OCI-LY1 (cell line): ENCODE data around the gene CPD.

Source experiments
- H2AFZ ChIP-seq: fragments of 200-600 bp; sonication (generic), shearing (Covaris generic); 2 replicates; pipeline ENCODE4 v1.6.0; 2014; ENCODE audit warnings: antibody characterized with exemption, mild to moderate bottlenecking, low read length
- H3F3A ChIP-seq: fragments of 200-600 bp; sonication (generic), shearing (Covaris generic); 2 replicates; pipeline ENCODE4 v1.6.0; 2014; ENCODE audit warnings: mild to moderate bottlenecking, antibody characterized with exemption, low read length, moderate library complexity; ENCODE audit not compliant: insufficient read depth
- H3K27ac ChIP-seq: fragments of 200-600 bp; sonication (generic); 2 replicates; pipeline ENCODE4 v1.5.1; 2014; ENCODE audit warnings: low read length, mixed run types, mild to moderate bottlenecking, low read depth; ENCODE audit not compliant: poor library complexity, severe bottlenecking
- H3K27me3 ChIP-seq: fragments of 200-600 bp; sonication (generic); 2 replicates; pipeline ENCODE4 v1.6.0; 2014; ENCODE audit warnings: antibody characterized with exemption, mild to moderate bottlenecking, low read length, moderate library complexity; ENCODE audit not compliant: insufficient read depth
- H3K36me3 ChIP-seq: fragments of 200-600 bp; sonication (generic); 2 replicates; pipeline ENCODE4 v1.6.1; 2014; ENCODE audit warnings: mild to moderate bottlenecking, antibody characterized with exemption, low read length, moderate library complexity, mixed read lengths; ENCODE audit not compliant: insufficient read depth
- H3K4me1 ChIP-seq: fragments of 200-600 bp; sonication (generic); 2 replicates; pipeline ENCODE4 v1.5.1; 2014; ENCODE audit warnings: mild to moderate bottlenecking, low read length, moderate library complexity; ENCODE audit not compliant: insufficient read depth, severe bottlenecking
- H3K4me2 ChIP-seq: fragments of 200-600 bp; sonication (generic), shearing (Covaris generic); 2 replicates; pipeline ENCODE4 v1.6.1; 2014; ENCODE audit warnings: low read length
- H3K4me3 ChIP-seq: fragments of 200-600 bp; sonication (generic); 2 replicates; pipeline ENCODE4 v1.5.1; 2014; ENCODE audit warnings: low read length, low read depth, mild to moderate bottlenecking, mixed read lengths; ENCODE audit not compliant: poor library complexity, severe bottlenecking
- H3K79me2 ChIP-seq: fragments of 200-600 bp; shearing (Covaris generic); 2 replicates; pipeline ENCODE4 v1.6.1; 2016; ENCODE audit warnings: mixed run types, low read length, mixed read lengths; ENCODE audit not compliant: insufficient read depth
- H3K9ac ChIP-seq: fragments of 200-600 bp; sonication (generic), shearing (Covaris generic); 2 replicates; pipeline ENCODE4 v1.6.1; 2014; ENCODE audit warnings: mild to moderate bottlenecking, low read length, mixed read lengths
- H3K9me2 ChIP-seq: fragments of 200-600 bp; sonication (generic), shearing (Covaris generic); 2 replicates; pipeline ENCODE4 v1.6.1; 2014; ENCODE audit warnings: low read depth, mild to moderate bottlenecking, low read length, mixed read lengths
- H3K9me3 ChIP-seq: fragments of 200-600 bp; shearing (Covaris generic); 2 replicates; pipeline ENCODE4 v1.6.1; 2014; ENCODE audit warnings: low read length, mixed read lengths
- H4K20me1 ChIP-seq: fragments of 200-600 bp; sonication (generic), shearing (Covaris generic); 2 replicates; pipeline ENCODE4 v1.6.0; 2016; ENCODE audit warnings: mild to moderate bottlenecking, low read length; ENCODE audit not compliant: insufficient read depth
- EZH2 ChIP-seq: fragments of 200-600 bp; sonication (generic), shearing (Covaris generic); IDR thresholded peaks from 2 replicates; pipeline ENCODE4 v1.8.0; 2017; ENCODE audit warnings: borderline replicate concordance, mixed run types, mild to moderate bottlenecking, antibody characterized with exemption, low read length, moderate library complexity, mixed read lengths
- TF ChIP-seq, protein P1 (sequence below): fragments of 200-600 bp; sonication (generic), shearing (Covaris generic); IDR thresholded peaks from 2 replicates; pipeline ENCODE4 v1.5.1; 2017; ENCODE audit warnings: mild to moderate bottlenecking, antibody characterized with exemption, low read length, moderate library complexity, mixed read lengths

CPD gene

DNA sequence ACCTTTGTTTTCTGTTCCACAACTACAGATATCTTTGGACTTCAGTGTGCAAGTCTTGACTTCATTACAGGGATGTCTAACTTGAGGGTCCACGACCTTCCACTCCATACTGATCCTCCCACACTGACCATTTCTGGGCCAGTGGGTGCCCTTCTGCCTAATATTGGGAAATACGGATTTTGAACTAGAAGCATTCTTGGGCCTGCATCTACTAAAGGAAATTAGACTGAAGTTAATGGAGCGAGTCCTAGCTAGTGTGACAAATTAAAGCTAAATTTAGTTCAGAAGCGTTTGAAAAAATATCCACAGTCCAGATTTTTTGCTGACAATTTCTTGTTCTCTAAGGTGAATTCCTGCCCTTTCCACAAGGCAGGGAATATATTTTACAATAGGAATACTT lies 34.9 kb upstream of the CPD start:
- Histone ChIP-seq H4K20me1 (no peaks in the 10 kb centered on the region), H3F3A (no peaks in the 10 kb centered on the region), H3K9ac (no peak overlapping the region), H3K4me2 (no peak overlapping the region), H3K36me3 (no peaks in the 10 kb centered on the region), H3K4me3 (no peak overlapping the region), H3K79me2 (no peaks in the 10 kb centered on the region), H3K9me3 (no peaks in the 10 kb centered on the region), H3K9me2 (no peaks in the 10 kb centered on the region), H3K4me1 (peaks cover 17% of the 10 kb centered on the region), H3K27ac (no peak overlapping the region), H3K27me3 (no peaks in the 10 kb centered on the region), H2AFZ (no peak overlapping the region)
- no peak for TF ChIP-seq EZH2
- TF ChIP-seq, protein P1, sequence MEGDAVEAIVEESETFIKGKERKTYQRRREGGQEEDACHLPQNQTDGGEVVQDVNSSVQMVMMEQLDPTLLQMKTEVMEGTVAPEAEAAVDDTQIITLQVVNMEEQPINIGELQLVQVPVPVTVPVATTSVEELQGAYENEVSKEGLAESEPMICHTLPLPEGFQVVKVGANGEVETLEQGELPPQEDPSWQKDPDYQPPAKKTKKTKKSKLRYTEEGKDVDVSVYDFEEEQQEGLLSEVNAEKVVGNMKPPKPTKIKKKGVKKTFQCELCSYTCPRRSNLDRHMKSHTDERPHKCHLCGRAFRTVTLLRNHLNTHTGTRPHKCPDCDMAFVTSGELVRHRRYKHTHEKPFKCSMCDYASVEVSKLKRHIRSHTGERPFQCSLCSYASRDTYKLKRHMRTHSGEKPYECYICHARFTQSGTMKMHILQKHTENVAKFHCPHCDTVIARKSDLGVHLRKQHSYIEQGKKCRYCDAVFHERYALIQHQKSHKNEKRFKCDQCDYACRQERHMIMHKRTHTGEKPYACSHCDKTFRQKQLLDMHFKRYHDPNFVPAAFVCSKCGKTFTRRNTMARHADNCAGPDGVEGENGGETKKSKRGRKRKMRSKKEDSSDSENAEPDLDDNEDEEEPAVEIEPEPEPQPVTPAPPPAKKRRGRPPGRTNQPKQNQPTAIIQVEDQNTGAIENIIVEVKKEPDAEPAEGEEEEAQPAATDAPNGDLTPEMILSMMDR: no peak

DNA sequence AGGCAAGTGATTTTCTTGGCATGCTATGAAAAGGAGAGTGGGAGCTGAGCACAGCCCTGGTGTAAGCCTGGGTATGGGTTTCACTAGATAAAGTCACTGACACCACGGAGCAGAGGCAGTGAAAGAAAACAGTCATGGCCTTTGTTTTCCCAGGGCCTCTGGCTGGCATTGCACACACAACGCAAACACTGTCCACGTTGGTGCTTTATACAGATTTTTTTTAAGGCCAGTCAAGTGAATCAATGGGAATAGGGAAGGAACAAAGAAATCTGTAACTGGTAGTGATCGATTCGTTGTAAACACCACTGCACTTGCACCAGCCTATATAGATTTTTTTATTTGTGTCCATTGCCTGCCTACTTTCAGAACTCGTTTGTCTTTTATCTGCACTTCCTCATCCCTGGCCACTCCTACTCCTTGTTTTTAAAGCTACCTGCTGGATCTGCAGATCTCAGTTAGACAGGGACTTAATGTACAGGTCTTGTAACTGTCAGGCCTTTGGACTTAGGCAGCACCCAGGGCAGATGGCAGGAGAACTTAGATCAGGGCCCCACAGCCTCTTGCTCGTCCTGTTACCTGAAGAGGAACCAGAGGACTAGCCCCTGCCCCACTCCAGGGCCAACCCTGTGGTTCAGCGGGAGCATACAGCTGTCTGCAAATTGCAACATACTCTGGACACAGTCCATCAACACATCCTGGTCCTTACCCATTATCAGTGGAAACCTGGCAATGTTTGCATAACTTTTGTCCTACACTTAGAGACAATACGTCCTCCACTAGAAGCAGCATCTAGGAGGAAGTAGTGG lies 34.2 kb upstream of the CPD start:
- Histone ChIP-seq H3K4me2 (no peak overlapping the region), H3K4me1 (peaks cover 17% of the 10 kb centered on the region), H3K9ac (no peak overlapping the region), H3K27ac (no peak overlapping the region), H2AFZ (0 out of 2 replicates have a peak overlapping the region, but pooled peaks have one; percentile 7), H3K36me3 (no peaks in the 10 kb centered on the region), H3K79me2 (no peaks in the 10 kb centered on the region), H4K20me1 (no peaks in the 10 kb centered on the region), H3K4me3 (no peak overlapping the region), H3F3A (no peaks in the 10 kb centered on the region), H3K9me2 (no peaks in the 10 kb centered on the region), H3K27me3 (no peaks in the 10 kb centered on the region), H3K9me3 (no peaks in the 10 kb centered on the region)
- TF ChIP-seq EZH2: no peak
- TF ChIP-seq, protein P1: no peak

DNA sequence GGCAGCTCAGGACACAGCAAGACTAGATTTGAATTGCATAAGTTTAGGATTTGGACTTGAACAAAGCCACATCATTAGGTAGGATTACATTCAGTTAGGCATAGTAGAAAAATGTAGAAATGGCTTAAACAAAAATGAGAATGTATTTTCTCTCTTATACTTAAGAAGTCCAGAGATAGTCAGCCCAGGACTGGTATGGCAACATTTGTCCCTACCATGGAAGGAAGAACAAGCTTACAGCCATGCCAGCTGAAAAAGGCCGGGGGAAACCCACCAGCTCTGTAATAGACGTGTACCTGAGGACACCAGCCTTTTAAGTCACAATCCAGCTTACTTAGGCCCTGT lies 33.7 kb upstream of the CPD start:
- no peak for TF ChIP-seq EZH2
- TF ChIP-seq, protein P1: no peak
- H3K4me2 ChIP-seq: no peak overlapping the region

More for the DNA sequence above, 33.7 kb upstream of the CPD start:
- H2AFZ ChIP-seq: 0 out of 2 replicates have a peak overlapping the region, but pooled peaks have one; percentile 7
- H3K4me1 ChIP-seq: peaks cover 14% of the 10 kb centered on the region
- no peaks in the 10 kb centered on the region for H3K9me3 ChIP-seq
- H3F3A ChIP-seq: no peaks in the 10 kb centered on the region
- no peak overlapping the region for H3K27ac ChIP-seq
- H3K79me2 ChIP-seq: no peaks in the 10 kb centered on the region
- H3K9me2 ChIP-seq: no peaks in the 10 kb centered on the region
- no peaks in the 10 kb centered on the region for H3K36me3 ChIP-seq
- no peak overlapping the region for H3K9ac ChIP-seq
- H4K20me1 ChIP-seq: no peaks in the 10 kb centered on the region
- no peaks in the 10 kb centered on the region for H3K27me3 ChIP-seq
- H3K4me3 ChIP-seq: no peak overlapping the region
